ENCODE measurements around the gene PNO1.

DNA sequence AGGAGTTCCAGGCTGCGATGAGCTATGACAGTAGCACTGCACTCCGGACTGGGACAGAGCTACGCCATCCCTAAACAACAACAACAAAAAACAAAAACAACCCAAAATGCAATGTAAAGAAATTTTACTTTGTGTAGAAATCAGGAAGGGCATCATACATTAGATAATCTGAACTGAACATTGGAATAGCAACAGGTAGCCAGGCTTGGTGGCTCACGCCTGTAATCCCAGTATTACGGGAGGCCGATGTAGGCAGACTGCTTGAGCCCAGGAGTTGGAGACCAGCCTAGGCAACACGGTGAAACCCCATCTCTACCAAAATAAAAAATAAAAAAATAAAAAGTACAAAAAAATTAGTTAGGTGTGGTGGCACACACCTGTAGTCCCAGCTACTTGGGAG, 2.1 kb upstream of the PNO1 start:
- TF ChIP-seq, protein P1, sequence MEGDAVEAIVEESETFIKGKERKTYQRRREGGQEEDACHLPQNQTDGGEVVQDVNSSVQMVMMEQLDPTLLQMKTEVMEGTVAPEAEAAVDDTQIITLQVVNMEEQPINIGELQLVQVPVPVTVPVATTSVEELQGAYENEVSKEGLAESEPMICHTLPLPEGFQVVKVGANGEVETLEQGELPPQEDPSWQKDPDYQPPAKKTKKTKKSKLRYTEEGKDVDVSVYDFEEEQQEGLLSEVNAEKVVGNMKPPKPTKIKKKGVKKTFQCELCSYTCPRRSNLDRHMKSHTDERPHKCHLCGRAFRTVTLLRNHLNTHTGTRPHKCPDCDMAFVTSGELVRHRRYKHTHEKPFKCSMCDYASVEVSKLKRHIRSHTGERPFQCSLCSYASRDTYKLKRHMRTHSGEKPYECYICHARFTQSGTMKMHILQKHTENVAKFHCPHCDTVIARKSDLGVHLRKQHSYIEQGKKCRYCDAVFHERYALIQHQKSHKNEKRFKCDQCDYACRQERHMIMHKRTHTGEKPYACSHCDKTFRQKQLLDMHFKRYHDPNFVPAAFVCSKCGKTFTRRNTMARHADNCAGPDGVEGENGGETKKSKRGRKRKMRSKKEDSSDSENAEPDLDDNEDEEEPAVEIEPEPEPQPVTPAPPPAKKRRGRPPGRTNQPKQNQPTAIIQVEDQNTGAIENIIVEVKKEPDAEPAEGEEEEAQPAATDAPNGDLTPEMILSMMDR (IDR thresholded peaks at IDR 0.05) = no peak
- TF ChIP-seq ZFX (IDR thresholded peaks at IDR 0.05; ENCODE audit: borderline replicate concordance) = no peak
